PC-3 (cell line): ENCODE measurements around the gene ASB14. TPM values are rescaled to one million over a fixed set of nuclear protein-coding genes. Genes with fewer than 3 reads are reported as not detected.
"Not testable (repeated sequence)": the region's sequence is repeated elsewhere in the genome, so short reads cannot be mapped to it uniquely, and the experiment has no call there.

Experiments
- ATAC-seq: fragments of 200-7000 bp; cut with Tn5 transposase; 2 replicates; pipeline ENCODE4 v1.9.1; 2020; ENCODE audit warnings: mild to moderate bottlenecking, moderate library complexity
- Bru-seq: library from RNA; stranded (reverse); fragments of 400-500 nt; gene quantifications from one replicate; lab custom pipeline; 2021; lab: Mats Ljungman, UMichigan
- BruChase-seq, 2 experiments: library from RNA; stranded (reverse); fragments of 400-500 nt; gene quantifications; one replicate each; lab custom pipeline; 2021; lab: Mats Ljungman, UMichigan
- BruUV-seq: library from RNA; stranded (reverse); fragments of 400-500 nt; replicated peaks from 2 replicates; lab custom pipeline; 2021; lab: Mats Ljungman, UMichigan
- CTCF ChIA-PET: fragments of 300-600 bp; sonication (Branson Sonifier 250); formaldehyde crosslinking; loops from one replicate; lab custom pipeline; 2022; ENCODE audit warnings: antibody characterized with exemption; lab: Charles Lee
- POLR2A ChIA-PET: fragments of 300-600 bp; sonication (Branson Sonifier 250); formaldehyde crosslinking; loops from one replicate; lab custom pipeline; 2022; ENCODE audit warnings: antibody characterized with exemption; ENCODE audit not compliant: unreplicated experiment; lab: Charles Lee
- DNase-seq: peaks from one replicate; pipeline ENCODE4 v3.0.0-alpha.2; 2015
- H2AFZ ChIP-seq: fragments of 300-600 bp; sonication (generic); 2 replicates; pipeline ENCODE4 v1.6.0; 2016; ENCODE audit warnings: antibody characterized with exemption, low read length
- H3F3A ChIP-seq: fragments of 300-600 bp; sonication (generic); one replicate; pipeline ENCODE4 v1.6.0; 2017; ENCODE audit warnings: antibody characterized with exemption, low read length, control low read depth, mild to moderate bottlenecking; ENCODE audit not compliant: unreplicated experiment
- H3K27ac ChIP-seq: fragments of 300-600 bp; sonication (generic); 2 replicates; pipeline ENCODE4 v1.5.1; 2016; ENCODE audit warnings: mild to moderate bottlenecking, low read length
- H3K27me3 ChIP-seq: fragments of 300-600 bp; sonication (generic); 2 replicates; pipeline ENCODE4 v1.6.1; 2016; ENCODE audit warnings: low read length, mixed read lengths
- H3K36me3 ChIP-seq: fragments of 300-600 bp; sonication (generic); 2 replicates; pipeline ENCODE4 v1.6.1; 2016; ENCODE audit warnings: low read depth, mixed run types, low read length, mixed read lengths
- H3K4me1 ChIP-seq: fragments of 300-600 bp; sonication (generic); 2 replicates; pipeline ENCODE4 v1.5.1; 2016; ENCODE audit warnings: low read length; ENCODE audit not compliant: insufficient read depth
- H3K4me2 ChIP-seq: fragments of 300-600 bp; sonication (generic); 2 replicates; pipeline ENCODE4 v1.6.0; 2016; ENCODE audit warnings: low read length
- H3K4me3 ChIP-seq: fragments of 300-600 bp; sonication (generic); 2 replicates; pipeline ENCODE4 v1.5.1; 2016; ENCODE audit warnings: mild to moderate bottlenecking, low read length, mixed read lengths
- H3K79me2 ChIP-seq: fragments of 300-600 bp; sonication (generic); 2 replicates; pipeline ENCODE4 v1.6.1; 2017; ENCODE audit warnings: low read length, mixed read lengths
- H3K9ac ChIP-seq: fragments of 300-600 bp; sonication (generic); 2 replicates; pipeline ENCODE4 v1.6.0; 2016; ENCODE audit warnings: mild to moderate bottlenecking, low read length
- H3K9me2 ChIP-seq: fragments of 300-600 bp; sonication (generic); replicated peaks from 2 replicates; pipeline ENCODE4 v1.6.1; 2016; ENCODE audit warnings: mixed run types, low read length, mixed read lengths
- H3K9me3 ChIP-seq: fragments of 300-600 bp; sonication (generic); 2 replicates; pipeline ENCODE4 v1.6.1; 2016; ENCODE audit warnings: low read length, mixed read lengths
- H4K20me1 ChIP-seq: fragments of 300-600 bp; sonication (generic); 2 replicates; pipeline ENCODE4 v1.6.1; 2016; ENCODE audit warnings: low read length, mixed read lengths
- CTCF ChIP-seq: fragments of 300-600 bp; sonication (generic); conservative IDR thresholded peaks from 2 replicates; pipeline ENCODE4 v1.5.1; 2017; ENCODE audit warnings: antibody characterized with exemption, low read depth, mild to moderate bottlenecking, low read length
- EZH2 ChIP-seq: fragments of 300-600 bp; sonication (generic); IDR thresholded peaks from one replicate; pipeline ENCODE4 v1.6.1; 2017; ENCODE audit warnings: antibody characterized with exemption, mild to moderate bottlenecking, low read length; ENCODE audit not compliant: unreplicated experiment
- EZH2phosphoT487 ChIP-seq: fragments of 300-600 bp; sonication (generic); IDR thresholded peaks from 2 replicates; pipeline ENCODE4 v1.6.1; 2018; ENCODE audit warnings: mild to moderate bottlenecking, antibody characterized with exemption, low read length, borderline replicate concordance
- intact Hi-C: fragments of 100-400 bp; cut with micrococcal nuclease; formaldehyde crosslinking; loops from 2 replicates; pipeline ENCODE4 v1.9.0; 2023
- long read RNA-seq: library from polyadenylated mRNA; unstranded; transcript quantifications from one replicate; pipeline ENCODE4 v2.0.0, GENCODE V29; 2021; ENCODE audit not compliant: unreplicated experiment
- total RNA-seq: library from RNA; depleted of rRNA; stranded (reverse); fragments of >200 nt; gene quantifications from 2 replicates; pipeline ENCODE4 v1.2.3, GENCODE V29; 2014; rRNA removed

Gene ASB14
- not detected in 2 replicates for total RNA-seq
- Bru-seq, nascent RNA = percentile 16 among the genes with signal in this experiment
- percentile 20 among the genes with signal in this experiment for BruChase-seq, experiment 1, labeled RNA remaining after a 6-hour chase
- BruChase-seq, experiment 2, labeled RNA remaining after a 2-hour chase = percentile 24 among the genes with signal in this experiment
- long read RNA-seq, partial matches to known transcripts = 0 of 9 reads
- long read RNA-seq, other reads (novel, unspliced or antisense) = 9 of 9 reads

- no peak within 1 kb of the TSS for H3K4me2 ChIP-seq
- ATAC-seq (no peak), DNase-seq (no peak)
- no peaks in the 10 kb centered on the region for H3K4me1 ChIP-seq
- H3K4me3 ChIP-seq = no peak within 1 kb of the TSS
- H3F3A ChIP-seq = no peaks in the 10 kb centered on the region
- no peak within 1 kb of the TSS for H2AFZ ChIP-seq
- ChIA-PET POLR2A (no interaction called here), CTCF (no interaction called here)
- TF ChIP-seq EZH2phosphoT487 (no peak), EZH2 (no peak), CTCF (no peak)
- no peaks in the 10 kb centered on the region for H3K36me3 ChIP-seq
- no peaks in the 10 kb centered on the region for H3K9me3 ChIP-seq
- BruUV-seq = no TSS peak
- H4K20me1 ChIP-seq = no peaks in the 10 kb centered on the region
- H3K9me2 ChIP-seq = no peaks in the 10 kb centered on the region
- H3K27me3 ChIP-seq = no peaks in the 10 kb centered on the region
- no peaks in the 10 kb centered on the region for H3K79me2 ChIP-seq
- intact Hi-C loops = no loop called here
- no peak within 1 kb of the TSS for H3K27ac ChIP-seq
- H3K9ac ChIP-seq = no peak within 1 kb of the TSS
These were observed at the start of gene ASB14 for GRCh38 chr3:57292159-57292896. ASB14 (minus strand) TSS chr3:57292685; CDS start chr3:57292033, 652 bp downstream.

- BruUV-seq, H3K9ac ChIP-seq, DNase-seq, H3K27ac ChIP-seq, H3K36me3 ChIP-seq, CTCF ChIA-PET, H3K9me3 ChIP-seq, H3K79me2 ChIP-seq, H3F3A ChIP-seq, intact Hi-C loops, POLR2A ChIA-PET, H4K20me1 ChIP-seq, H2AFZ ChIP-seq, H3K9me2 ChIP-seq, H3K4me1 ChIP-seq, H3K4me3 ChIP-seq, H3K4me2 ChIP-seq, ATAC-seq: not testable (repeated sequence)
- H3K27me3 ChIP-seq = peaks cover 30% of the 10 kb centered on the region
These were observed 46.7 kb upstream of the ASB14 start for GRCh38 chr3:57339071-57339642.

GRCh38 chr3:57338272-57339070 lies 46.0 kb upstream of the ASB14 start:
- ATAC-seq, H3K36me3 ChIP-seq, H2AFZ ChIP-seq, H3K4me1 ChIP-seq, DNase-seq, H3K4me3 ChIP-seq, H3K9ac ChIP-seq, BruUV-seq, H3K4me2 ChIP-seq, H3K9me3 ChIP-seq, H3F3A ChIP-seq, H4K20me1 ChIP-seq, H3K27ac ChIP-seq, H3K79me2 ChIP-seq, H3K9me2 ChIP-seq, POLR2A ChIA-PET, intact Hi-C loops, CTCF ChIA-PET: not testable (repeated sequence)
- peaks cover 30% of the 10 kb centered on the region for H3K27me3 ChIP-seq
